Nucleus accumbens (tissue), 56 donors: ENCODE measurements around the gene CPNE7.
"Not testable (repeated sequence)": the region's sequence is repeated elsewhere in the genome, so short reads cannot be mapped to it uniquely, and the experiment has no call there.

ENCODE experiments used
- DNase-seq, 56 donors: peaks; one replicate each; lab custom pipeline; 2025; lab: John Stamatoyannopoulos, UW

The CPNE7 gene

GRCh38 chr16:89581045-89581695 is 5.6 kb downstream of the CPNE7 start:
- DNase-seq = no peak

DNA sequence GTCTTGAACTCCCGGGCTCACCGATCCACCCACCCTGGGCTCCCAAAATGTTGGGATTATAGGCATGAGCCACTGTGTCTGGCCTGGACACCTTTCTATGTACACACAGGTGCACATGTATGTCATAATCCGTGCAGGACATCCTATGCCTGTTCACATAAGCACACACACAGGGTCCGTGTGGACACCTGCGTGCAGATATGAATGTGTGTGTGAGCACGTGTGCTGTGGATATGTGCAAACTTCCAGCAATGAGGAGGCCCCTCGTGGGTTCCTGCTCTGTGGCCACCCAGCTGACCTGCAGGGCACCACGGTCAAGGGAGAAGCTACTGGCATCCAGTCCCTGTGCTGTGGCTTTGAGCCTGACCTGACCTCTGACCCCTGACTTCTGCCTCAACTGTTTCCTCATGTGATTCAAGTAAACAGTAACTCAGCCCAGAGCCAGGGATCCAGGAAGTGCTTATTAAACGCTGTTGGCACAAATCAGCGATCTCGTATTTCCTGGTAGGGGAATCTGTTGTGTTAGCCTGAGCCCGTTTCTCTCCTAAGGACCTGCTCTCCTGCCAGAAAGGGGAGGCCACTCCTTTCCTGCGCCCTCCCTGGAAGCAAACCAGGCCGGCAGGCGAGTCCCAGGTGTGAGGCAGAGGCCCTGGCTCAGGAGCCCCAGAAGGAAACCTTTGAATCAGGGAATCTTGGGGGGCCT is 6.5 kb downstream of the CPNE7 start:
- DNase-seq = no peak

DNA sequence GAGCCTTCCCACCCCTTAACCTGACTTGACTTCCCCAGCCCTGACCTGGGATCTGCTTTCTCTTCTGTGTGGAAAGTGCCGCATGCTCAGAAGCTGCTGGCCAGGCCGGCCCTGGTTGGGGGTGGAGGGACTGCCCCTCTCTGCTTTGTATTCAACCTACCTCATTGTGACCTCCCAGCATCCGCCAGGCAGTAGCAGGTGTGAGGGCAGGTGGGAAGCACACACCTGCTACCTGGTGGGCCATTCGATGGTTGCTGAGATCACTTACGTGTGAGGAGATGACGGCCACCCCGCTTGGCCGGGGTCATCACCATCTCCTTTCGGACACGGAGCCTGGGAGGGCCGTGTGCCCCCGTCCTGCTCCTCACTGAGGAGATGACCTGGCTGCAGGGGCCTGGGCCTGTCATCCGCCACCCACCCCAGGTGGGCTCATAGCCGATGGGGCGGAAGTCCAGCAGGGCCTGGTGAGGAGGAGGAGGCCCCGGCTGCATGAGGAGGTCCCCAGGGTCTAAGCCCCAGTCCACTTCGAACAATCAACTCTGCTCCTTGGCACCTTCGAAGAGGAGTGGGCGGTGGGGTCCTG is 7.1 kb downstream of the CPNE7 start:
- DNase-seq = no peak

- DNase-seq = no peak
Measured at GRCh38 chr16:89583197-89583894, 7.8 kb downstream of the CPNE7 start.

DNA sequence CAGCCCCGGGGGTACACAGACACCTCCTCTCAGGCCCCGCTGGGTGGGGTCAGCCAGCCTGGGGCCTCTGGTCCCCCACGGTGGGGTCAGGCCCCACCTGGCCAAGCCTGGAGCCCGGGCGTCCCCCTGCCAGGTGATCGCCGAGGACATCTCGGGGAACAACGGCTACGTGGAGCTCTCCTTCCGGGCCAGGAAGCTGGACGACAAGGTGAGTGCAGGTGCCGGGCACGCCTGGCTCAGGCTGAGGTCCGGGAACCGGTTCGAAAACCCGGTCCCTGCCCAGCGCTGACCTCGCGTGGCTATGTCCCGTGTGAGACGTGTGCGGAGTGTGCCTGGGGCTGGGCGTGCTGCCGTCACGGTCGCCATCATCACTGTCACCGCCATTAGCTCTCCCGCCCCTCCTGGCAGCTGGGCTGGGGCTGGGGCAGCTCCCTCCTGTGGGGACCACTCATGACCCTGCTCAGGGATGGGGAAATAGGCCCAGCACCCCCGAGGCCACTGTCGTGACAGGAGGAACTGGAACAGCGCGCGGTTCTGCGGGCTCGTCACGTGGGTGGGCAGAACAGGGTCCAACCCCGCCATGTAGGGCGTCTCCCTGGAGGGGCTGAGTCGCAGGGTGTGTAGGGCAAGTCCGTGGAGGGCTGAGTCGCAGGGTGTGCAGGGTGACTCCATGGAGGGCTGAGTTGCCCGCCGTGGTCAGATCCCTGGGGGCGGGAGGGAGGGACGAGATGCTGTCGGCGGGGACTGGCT is 8.5 kb downstream of the CPNE7 start:
- no peak for DNase-seq

DNA sequence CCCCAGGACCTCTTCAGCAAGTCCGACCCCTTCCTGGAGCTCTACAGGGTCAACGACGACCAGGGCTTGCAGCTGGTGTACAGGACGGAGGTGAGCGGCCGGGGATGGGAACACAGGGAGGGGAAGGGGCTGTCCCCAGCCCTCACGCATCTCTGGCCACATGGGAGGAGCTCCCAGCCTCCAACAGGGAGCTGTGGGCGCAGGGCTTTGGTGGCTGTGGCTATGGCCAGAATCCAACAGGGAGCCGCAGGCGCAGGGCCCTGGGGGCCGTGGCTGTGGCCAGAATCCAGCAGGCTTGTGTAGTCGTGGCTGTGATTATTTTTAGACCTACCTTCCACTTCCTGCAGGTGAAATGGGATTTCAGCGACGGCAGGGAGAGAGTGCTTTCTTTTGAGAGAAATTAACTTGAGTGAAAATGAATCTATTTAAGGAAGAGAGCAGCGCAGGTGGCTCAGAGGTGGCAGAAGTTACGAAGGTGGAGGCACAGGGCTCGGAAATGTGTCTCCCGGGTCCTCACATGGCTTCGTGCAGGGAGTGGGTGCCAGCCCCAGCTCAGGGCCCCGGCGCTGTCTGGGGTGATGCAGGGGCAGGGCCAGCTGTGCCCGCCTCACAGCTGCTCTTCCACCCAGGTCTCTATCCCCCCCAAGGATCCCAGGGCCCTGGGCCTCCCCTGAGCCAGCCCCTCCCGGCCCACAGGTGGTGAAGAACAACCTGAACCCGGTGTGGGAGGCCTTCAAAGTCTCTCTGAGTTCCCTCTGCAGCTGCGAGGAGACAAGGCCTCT is 9.4 kb downstream of the CPNE7 start:
- DNase-seq = peak in 19 of 56 donors; percentile 17 to 69 (median 43)

- DNase-seq = no peak
Measured at GRCh38 chr16:89586218-89586617, 10.7 kb downstream of the CPNE7 start.

- peak in 2 of 56 donors; percentile 23 to 36 for DNase-seq
Measured at GRCh38 chr16:89586853-89587252, 11.3 kb downstream of the CPNE7 start.

DNA sequence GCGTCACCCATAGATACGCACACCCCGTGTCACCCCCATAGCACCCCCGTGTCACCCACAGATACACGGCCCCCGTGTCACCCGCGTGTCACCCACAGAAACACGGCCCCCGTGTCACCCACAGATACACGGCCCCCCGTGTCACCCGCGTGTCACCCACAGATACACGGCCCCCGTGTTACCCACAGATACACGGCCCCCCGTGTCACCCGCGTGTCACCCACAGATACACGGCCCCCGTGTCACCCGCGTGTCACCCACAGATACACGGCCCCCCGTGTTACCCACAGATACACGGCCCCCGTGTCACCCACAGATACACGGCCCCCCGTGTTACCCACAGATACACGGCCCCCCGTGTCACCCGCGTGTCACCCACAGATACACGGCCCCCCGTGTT is 12.1 kb downstream of the CPNE7 start:
- not testable (repeated sequence) for DNase-seq

- no peak for DNase-seq
Measured at GRCh38 chr16:89588413-89589109, 13.0 kb downstream of the CPNE7 start.

- DNase-seq = no peak
Measured at GRCh38 chr16:89589241-89589926, 13.8 kb downstream of the CPNE7 start.

DNA sequence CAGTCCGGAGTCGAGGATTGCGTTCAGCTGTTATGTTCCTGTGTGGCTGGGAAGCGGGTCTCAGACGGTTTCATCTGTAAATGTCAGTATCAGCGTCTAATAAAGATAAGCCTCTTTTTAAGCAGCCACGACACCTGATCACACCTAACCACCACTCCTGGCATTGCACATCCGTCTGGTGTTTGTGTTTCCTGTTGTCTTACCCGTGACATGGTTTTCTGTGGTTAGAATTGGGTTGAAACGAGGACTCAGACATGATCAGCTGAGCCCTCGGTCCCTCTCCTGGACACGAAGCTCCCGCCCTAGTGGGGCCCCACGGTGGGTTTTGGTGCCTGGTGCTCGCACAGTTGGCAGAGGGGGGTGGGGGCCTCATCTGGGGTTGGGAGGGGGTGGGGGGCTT is 18.3 kb downstream of the CPNE7 start:
- DNase-seq = no peak

DNA sequence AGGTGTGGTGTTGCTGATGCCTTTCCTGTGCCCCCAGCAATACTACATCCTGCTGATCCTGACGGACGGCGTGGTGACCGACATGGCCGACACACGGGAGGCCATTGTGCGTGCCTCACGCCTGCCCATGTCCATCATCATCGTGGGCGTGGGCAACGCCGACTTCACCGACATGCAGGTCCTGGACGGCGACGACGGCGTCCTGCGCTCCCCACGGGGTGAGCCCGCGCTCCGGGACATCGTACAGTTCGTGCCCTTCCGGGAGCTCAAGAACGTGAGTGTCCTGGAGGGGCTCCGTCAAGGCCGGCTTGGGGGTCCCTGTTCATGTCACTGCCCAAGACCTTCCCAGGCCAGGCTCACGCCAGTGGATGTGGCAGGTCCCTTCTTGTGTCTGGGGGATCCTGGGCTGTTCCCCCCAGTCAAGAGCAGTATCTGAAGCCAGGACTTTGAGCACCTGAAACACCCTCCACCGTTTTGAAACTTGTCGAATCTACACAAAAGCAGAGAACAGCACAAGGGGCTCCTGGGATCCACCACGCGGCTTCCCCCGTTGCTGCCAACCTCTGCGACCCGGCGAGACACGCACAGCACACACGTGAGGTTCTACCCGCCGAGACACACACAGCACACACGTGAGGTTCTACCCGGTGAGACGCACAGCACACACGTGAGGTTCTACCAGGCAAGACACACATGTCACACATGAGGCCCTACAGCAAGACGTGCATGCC is 19.9 kb downstream of the CPNE7 start:
- no peak for DNase-seq

- no peak for DNase-seq
Measured at GRCh38 chr16:89596061-89596689, 20.6 kb downstream of the CPNE7 start.

DNA sequence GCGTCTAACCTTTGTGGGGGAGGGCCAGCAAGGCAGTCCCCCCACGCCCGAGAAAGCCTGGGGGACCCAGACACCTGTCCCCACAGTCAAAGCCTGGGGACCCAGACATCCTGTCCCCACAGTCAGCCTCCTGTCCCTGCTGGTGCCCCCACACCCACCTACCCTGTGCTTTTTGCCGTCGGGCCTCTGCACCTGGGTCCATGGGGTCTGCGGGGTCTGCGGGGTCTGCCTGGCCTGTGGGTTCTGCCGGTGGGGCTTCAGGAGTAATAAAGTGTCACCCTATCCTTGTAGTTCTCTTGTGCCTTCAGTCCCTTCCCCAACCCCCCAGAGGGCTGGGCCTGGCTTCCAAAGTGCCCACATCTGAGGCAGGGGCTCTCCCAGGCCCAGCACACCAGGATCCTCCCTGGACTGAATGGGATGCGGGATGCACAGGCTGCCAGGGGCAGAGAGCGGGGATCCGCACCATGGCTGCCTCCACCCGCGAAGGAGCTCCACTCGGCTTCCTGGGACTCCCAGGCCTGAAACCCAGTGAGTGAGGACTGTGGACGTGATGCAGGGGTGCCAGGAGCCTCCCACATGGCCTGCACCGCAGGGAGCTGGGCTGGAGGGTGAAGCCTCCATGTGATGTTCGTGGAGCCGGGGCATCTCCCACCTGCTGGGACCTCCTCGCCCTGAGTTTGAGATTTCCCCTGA is 21.5 kb downstream of the CPNE7 start:
- no peak for DNase-seq

GRCh38 chr16:89598199-89598598 is 22.6 kb downstream of the CPNE7 start:
- DNase-seq = no peak

DNA sequence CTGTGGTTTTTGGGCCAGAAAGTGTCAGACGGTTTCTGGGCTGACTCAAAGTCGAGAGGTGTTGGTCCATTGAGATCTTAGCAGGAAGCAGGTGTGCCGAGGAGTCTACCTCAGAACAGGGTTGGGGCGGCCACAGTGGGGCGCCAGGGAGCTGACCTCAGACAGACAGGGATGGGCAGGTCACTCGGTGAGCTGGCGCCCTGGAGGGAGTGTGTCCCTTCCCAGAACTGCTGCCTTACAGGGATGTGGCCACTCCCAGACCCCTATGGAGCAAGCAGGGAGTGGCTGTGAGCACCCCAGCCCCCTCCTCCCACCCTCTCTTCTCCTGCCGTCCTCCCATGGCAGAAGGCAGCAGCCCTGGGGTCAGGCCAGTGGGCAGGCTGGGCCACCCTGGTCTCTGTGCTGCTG is 23.9 kb downstream of the CPNE7 start:
- DNase-seq = peak in 1 of 56 donors; percentile 33
